GM23338 (cell line): Measurements from ENCODE around the gene FAM78B. TPM values are rescaled to one million over a fixed set of nuclear protein-coding genes. Genes with fewer than 3 reads are reported as not detected.

Experiments used
- ATAC-seq: fragments of 200-7000 bp; cut with Tn5 transposase; 3 replicates; pipeline ENCODE4 v1.9.1; 2020
- DNase-seq: peaks from one replicate; pipeline ENCODE4 v3.0.0-alpha.2; 2015; ENCODE audit warnings: low spot score
- H2AFZ ChIP-seq: fragments of 200-600 bp; sonication (generic); 2 replicates; pipeline ENCODE4 v1.8.0; 2016; ENCODE audit warnings: antibody characterized with exemption, mild to moderate bottlenecking, moderate library complexity
- H3F3A ChIP-seq: fragments of 200-600 bp; sonication (generic); replicated peaks from 2 replicates; pipeline ENCODE4 v1.8.0; 2017; ENCODE audit warnings: antibody characterized with exemption, mixed run types, low read depth
- H3K27ac ChIP-seq: fragments of 200-600 bp; sonication (generic); 2 replicates; pipeline ENCODE4 v1.6.1; 2016; ENCODE audit warnings: low read depth
- H3K27me3 ChIP-seq: fragments of 200-600 bp; sonication (generic); 2 replicates; pipeline ENCODE4 v1.8.0; 2016; ENCODE audit warnings: mild to moderate bottlenecking, mixed run types, moderate library complexity; ENCODE audit not compliant: insufficient read depth
- H3K36me3 ChIP-seq: fragments of 200-600 bp; sonication (generic); 2 replicates; pipeline ENCODE4 v1.8.0; 2016; ENCODE audit warnings: mild to moderate bottlenecking; ENCODE audit not compliant: insufficient read depth
- H3K4me1 ChIP-seq: fragments of 200-600 bp; sonication (generic); 2 replicates; pipeline ENCODE4 v1.8.0; 2016; ENCODE audit warnings: mild to moderate bottlenecking, moderate library complexity; ENCODE audit not compliant: insufficient read depth
- H3K4me2 ChIP-seq: fragments of 200-600 bp; sonication (generic); 2 replicates; pipeline ENCODE4 v1.7.1; 2017; ENCODE audit warnings: mixed run types
- H3K4me3 ChIP-seq: fragments of 200-600 bp; sonication (generic); 2 replicates; pipeline ENCODE4 v1.6.1; 2016; ENCODE audit warnings: mixed run types
- H3K79me2 ChIP-seq: fragments of 200-600 bp; sonication (generic); replicated peaks from 2 replicates; pipeline ENCODE4 v1.8.0; 2017; ENCODE audit warnings: mild to moderate bottlenecking; ENCODE audit not compliant: insufficient read depth
- H3K9me2 ChIP-seq: fragments of 200-600 bp; sonication (generic); 2 replicates; pipeline ENCODE4 v1.8.0; 2017; ENCODE audit not compliant: insufficient read depth
- H4K20me1 ChIP-seq: fragments of 200-600 bp; sonication (generic); replicated peaks from 2 replicates; pipeline ENCODE4 v1.8.0; 2017; ENCODE audit warnings: mild to moderate bottlenecking; ENCODE audit not compliant: insufficient read depth
- H3K27ac Mint-ChIP-seq: 2 replicates; pipeline ENCODE4 v1.8.0; 2020; ENCODE audit warnings: inconsistent platforms, mild to moderate bottlenecking, moderate library complexity, mixed read lengths
- H3K27me3 Mint-ChIP-seq: 3 replicates; pipeline ENCODE4 v1.8.0; 2022; ENCODE audit warnings: low read depth, mild to moderate bottlenecking, moderate library complexity, mixed read lengths, inconsistent platforms; ENCODE audit not compliant: insufficient read depth, poor library complexity
- H3K36me3 Mint-ChIP-seq: 3 replicates; pipeline ENCODE4 v1.8.0; 2021; ENCODE audit warnings: low read depth, mild to moderate bottlenecking, inconsistent platforms, moderate library complexity, mixed read lengths
- H3K4me1 Mint-ChIP-seq: 3 replicates; pipeline ENCODE4 v1.8.0; 2020; ENCODE audit warnings: mild to moderate bottlenecking, inconsistent platforms, mixed read lengths
- H3K4me3 Mint-ChIP-seq: 3 replicates; pipeline ENCODE4 v1.8.0; 2021; ENCODE audit warnings: moderate library complexity, mild to moderate bottlenecking, inconsistent platforms, mixed read lengths
- H3K9me3 Mint-ChIP-seq: 3 replicates; pipeline ENCODE4 v1.8.0; 2020; ENCODE audit warnings: moderate library complexity, mild to moderate bottlenecking, inconsistent platforms, mixed read lengths
- CREB1 ChIP-seq: fragments of 250-450 bp; sonication (Bioruptor Pico); IDR thresholded peaks from 2 replicates; pipeline ENCODE4 v1.5.0; 2020; ENCODE audit warnings: low read depth, mild to moderate bottlenecking, moderate library complexity
- EZH2 ChIP-seq: fragments of 200-600 bp; sonication (generic); IDR thresholded peaks from one replicate; pipeline ENCODE4 v1.8.0; 2017; ENCODE audit warnings: antibody characterized with exemption, mild to moderate bottlenecking, low read depth; ENCODE audit not compliant: unreplicated experiment
- EZH2phosphoT487 ChIP-seq: fragments of 200-600 bp; sonication (generic); IDR thresholded peaks from one replicate; pipeline ENCODE4 v1.8.1; 2018; ENCODE audit warnings: antibody characterized with exemption; ENCODE audit not compliant: unreplicated experiment
- NANOG ChIP-seq: IDR thresholded peaks from 2 replicates; pipeline ENCODE4 v1.6.1; 2016; ENCODE audit warnings: antibody characterized with exemption, borderline replicate concordance
- POLR2AphosphoS5 ChIP-seq: IDR thresholded peaks from 2 replicates; pipeline ENCODE4 v1.6.1; 2016; ENCODE audit warnings: antibody characterized with exemption, low read depth
- STAT1 ChIP-seq: IDR thresholded peaks from one replicate; pipeline ENCODE4 v1.6.1; 2016; ENCODE audit warnings: antibody characterized with exemption; ENCODE audit not compliant: unreplicated experiment
- ZNF114 ChIP-seq: fragments of 250-450 bp; sonication (Bioruptor Pico); IDR thresholded peaks from 2 replicates; pipeline ENCODE4 v1.5.0; 2020; ENCODE audit warnings: mild to moderate bottlenecking, moderate library complexity
- ZNF331 ChIP-seq: fragments of 250-450 bp; sonication (Bioruptor Pico); IDR thresholded peaks from 2 replicates; pipeline ENCODE4 v1.5.0; 2020; ENCODE audit warnings: low read depth, mild to moderate bottlenecking, moderate library complexity
- polyA plus RNA-seq: library from polyadenylated mRNA; unstranded; fragments of >200 nt; fragmentation: Nextera tagmentation; extraction: Ambion mirVana; gene quantifications from 2 replicates; pipeline ENCODE4 v1.2.1, GENCODE V29; 2016
- total RNA-seq: library from RNA; depleted of rRNA; stranded (reverse); fragments of >200 nt; shearing (Covaris generic); gene quantifications from 2 replicates; pipeline ENCODE4 v1.2.3, GENCODE V29; 2014
- TF ChIP-seq, protein P1 (sequence below): IDR thresholded peaks from one replicate; pipeline ENCODE4 v1.6.1; 2018; ENCODE audit warnings: antibody characterized with exemption; ENCODE audit not compliant: unreplicated experiment
- TF ChIP-seq, protein P2 (sequence below): IDR thresholded peaks from 2 replicates; pipeline ENCODE4 v1.6.1; 2016; ENCODE audit warnings: antibody characterized with exemption
- TF ChIP-seq, protein P3 (sequence below), 2 experiments: fragments of 200-600 bp in 1 of 2; sonication (generic) in 1 of 2; conservative IDR thresholded peaks; 2 replicates each; pipeline versions ENCODE4 v1.5.1 to v1.6.1; 2016 to 2017; ENCODE audit warnings: antibody characterized with exemption in 2 of 2, low read depth in 2 of 2, mild to moderate bottlenecking in 2 of 2, moderate library complexity in 1 of 2
- TF ChIP-seq, protein P4 (sequence below): fragments of 250-450 bp; sonication (Bioruptor Pico); IDR thresholded peaks from 2 replicates; pipeline ENCODE4 v1.5.0; 2020; ENCODE audit warnings: mild to moderate bottlenecking, moderate library complexity

Gene FAM78B
- total and polyA plus RNA-seq, 2 experiments from 2014 or later = 1.6 to 4.6 TPM

DNA sequence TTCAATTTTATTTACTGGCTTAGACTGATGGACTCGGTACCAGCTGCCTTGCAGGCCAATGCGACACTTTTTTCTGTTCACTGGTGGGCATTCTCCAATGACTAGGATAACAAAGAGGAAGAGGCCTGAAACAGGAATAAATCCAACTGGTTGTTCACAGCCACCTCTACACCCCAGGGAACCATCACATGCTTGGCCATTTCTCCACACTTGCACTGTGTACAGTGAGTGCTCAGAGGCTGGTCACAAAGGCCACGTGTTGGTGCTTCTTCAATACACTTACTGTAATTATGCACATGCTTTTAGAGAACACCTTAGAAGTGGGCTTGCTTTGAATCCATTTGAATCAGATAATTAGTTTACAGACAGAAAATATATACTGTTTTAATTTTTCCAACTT lies 113.4 kb downstream of the FAM78B start (continued):
- TF ChIP-seq, protein P1, sequence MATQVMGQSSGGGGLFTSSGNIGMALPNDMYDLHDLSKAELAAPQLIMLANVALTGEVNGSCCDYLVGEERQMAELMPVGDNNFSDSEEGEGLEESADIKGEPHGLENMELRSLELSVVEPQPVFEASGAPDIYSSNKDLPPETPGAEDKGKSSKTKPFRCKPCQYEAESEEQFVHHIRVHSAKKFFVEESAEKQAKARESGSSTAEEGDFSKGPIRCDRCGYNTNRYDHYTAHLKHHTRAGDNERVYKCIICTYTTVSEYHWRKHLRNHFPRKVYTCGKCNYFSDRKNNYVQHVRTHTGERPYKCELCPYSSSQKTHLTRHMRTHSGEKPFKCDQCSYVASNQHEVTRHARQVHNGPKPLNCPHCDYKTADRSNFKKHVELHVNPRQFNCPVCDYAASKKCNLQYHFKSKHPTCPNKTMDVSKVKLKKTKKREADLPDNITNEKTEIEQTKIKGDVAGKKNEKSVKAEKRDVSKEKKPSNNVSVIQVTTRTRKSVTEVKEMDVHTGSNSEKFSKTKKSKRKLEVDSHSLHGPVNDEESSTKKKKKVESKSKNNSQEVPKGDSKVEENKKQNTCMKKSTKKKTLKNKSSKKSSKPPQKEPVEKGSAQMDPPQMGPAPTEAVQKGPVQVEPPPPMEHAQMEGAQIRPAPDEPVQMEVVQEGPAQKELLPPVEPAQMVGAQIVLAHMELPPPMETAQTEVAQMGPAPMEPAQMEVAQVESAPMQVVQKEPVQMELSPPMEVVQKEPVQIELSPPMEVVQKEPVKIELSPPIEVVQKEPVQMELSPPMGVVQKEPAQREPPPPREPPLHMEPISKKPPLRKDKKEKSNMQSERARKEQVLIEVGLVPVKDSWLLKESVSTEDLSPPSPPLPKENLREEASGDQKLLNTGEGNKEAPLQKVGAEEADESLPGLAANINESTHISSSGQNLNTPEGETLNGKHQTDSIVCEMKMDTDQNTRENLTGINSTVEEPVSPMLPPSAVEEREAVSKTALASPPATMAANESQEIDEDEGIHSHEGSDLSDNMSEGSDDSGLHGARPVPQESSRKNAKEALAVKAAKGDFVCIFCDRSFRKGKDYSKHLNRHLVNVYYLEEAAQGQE = no peak
- no peak for TF ChIP-seq ZNF114 (CRISPR knock-in tag)
- no peak for TF ChIP-seq ZNF331 (CRISPR knock-in tag)
- TF ChIP-seq, protein P2, sequence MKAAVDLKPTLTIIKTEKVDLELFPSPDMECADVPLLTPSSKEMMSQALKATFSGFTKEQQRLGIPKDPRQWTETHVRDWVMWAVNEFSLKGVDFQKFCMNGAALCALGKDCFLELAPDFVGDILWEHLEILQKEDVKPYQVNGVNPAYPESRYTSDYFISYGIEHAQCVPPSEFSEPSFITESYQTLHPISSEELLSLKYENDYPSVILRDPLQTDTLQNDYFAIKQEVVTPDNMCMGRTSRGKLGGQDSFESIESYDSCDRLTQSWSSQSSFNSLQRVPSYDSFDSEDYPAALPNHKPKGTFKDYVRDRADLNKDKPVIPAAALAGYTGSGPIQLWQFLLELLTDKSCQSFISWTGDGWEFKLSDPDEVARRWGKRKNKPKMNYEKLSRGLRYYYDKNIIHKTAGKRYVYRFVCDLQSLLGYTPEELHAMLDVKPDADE = no peak
- no peak for TF ChIP-seq POLR2AphosphoS5
- no peak for TF ChIP-seq NANOG
- TF ChIP-seq, protein P3, sequence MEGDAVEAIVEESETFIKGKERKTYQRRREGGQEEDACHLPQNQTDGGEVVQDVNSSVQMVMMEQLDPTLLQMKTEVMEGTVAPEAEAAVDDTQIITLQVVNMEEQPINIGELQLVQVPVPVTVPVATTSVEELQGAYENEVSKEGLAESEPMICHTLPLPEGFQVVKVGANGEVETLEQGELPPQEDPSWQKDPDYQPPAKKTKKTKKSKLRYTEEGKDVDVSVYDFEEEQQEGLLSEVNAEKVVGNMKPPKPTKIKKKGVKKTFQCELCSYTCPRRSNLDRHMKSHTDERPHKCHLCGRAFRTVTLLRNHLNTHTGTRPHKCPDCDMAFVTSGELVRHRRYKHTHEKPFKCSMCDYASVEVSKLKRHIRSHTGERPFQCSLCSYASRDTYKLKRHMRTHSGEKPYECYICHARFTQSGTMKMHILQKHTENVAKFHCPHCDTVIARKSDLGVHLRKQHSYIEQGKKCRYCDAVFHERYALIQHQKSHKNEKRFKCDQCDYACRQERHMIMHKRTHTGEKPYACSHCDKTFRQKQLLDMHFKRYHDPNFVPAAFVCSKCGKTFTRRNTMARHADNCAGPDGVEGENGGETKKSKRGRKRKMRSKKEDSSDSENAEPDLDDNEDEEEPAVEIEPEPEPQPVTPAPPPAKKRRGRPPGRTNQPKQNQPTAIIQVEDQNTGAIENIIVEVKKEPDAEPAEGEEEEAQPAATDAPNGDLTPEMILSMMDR (conservative IDR thresholded peaks at IDR 0.05; ENCODE audit: low read depth in 2 of 2) = no peak
- no peak for TF ChIP-seq EZH2
- TF ChIP-seq CREB1 = no peak

DNA sequence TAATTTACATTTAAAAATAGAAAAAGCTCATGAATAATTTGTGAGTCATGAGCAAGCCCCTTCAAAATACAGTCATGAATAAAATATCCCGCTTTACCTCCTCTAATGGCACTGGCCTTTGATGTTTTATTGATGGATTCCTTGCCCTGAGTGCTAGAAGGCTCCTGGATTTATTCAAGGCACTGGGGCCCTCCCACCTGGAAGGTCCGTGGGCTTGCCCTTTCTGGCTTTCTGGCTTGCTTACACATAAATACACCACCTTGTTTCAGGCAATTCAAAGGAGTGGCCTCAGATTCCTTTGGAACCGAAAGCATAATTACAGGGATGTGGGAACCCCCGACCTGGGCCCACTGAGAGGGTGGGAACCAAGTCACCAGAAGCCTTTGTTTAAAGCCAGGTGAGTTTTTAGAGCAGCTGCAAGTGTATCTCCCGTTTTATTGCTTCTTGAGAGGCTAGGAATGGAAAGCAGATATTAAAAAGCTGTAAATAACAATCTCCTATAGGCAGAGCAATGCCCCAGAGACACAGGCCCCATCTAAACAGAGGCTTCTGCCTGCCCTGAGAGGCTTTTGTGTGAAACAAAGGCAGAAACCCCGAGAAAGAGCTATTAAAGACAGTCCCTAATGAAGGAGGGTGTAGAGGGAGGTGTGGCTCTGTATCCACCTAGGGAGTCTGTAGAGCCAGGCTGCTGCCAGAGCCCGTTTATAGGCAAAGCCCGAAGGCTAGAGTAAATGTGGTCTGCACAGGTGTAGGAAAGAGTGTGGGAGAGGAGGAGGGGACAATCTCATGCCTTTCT lies 126.4 kb downstream of the FAM78B start:
- no peaks in the 10 kb centered on the region for H3K36me3 ChIP-seq
- peaks cover 4% of the 10 kb centered on the region; the same call in 1 of the 2 replicates for H3K9me2 ChIP-seq
- H3K4me2 ChIP-seq = no peak overlapping the region
- H3K27ac ChIP-seq = no peak overlapping the region
- no peaks in the 10 kb centered on the region for H3K79me2 ChIP-seq
- H3K4me1 ChIP-seq = peaks cover 8% of the 10 kb centered on the region
- Mint-ChIP-seq H3K9me3 (no peaks in the 10 kb centered on the region), H3K4me1 (peaks cover 10% of the 10 kb centered on the region), H3K4me3 (no peak overlapping the region), H3K27me3 (peaks cover 4% of the 10 kb centered on the region), H3K27ac (no peak overlapping the region), H3K36me3 (no peaks in the 10 kb centered on the region)
- H4K20me1 ChIP-seq = no peaks in the 10 kb centered on the region
- H3K27me3 ChIP-seq = no peaks in the 10 kb centered on the region
- H3F3A ChIP-seq = no peaks in the 10 kb centered on the region
- peak; percentile 90 for ATAC-seq
- DNase-seq = peak; percentile 18
- H3K4me3 ChIP-seq = no peak overlapping the region
- H2AFZ ChIP-seq = peak overlapping the region; percentile 72
- TF ChIP-seq EZH2phosphoT487 (no peak), NANOG (no peak), ZNF114 (CRISPR knock-in tag) (no peak), STAT1 (no peak)
- TF ChIP-seq, protein P4, sequence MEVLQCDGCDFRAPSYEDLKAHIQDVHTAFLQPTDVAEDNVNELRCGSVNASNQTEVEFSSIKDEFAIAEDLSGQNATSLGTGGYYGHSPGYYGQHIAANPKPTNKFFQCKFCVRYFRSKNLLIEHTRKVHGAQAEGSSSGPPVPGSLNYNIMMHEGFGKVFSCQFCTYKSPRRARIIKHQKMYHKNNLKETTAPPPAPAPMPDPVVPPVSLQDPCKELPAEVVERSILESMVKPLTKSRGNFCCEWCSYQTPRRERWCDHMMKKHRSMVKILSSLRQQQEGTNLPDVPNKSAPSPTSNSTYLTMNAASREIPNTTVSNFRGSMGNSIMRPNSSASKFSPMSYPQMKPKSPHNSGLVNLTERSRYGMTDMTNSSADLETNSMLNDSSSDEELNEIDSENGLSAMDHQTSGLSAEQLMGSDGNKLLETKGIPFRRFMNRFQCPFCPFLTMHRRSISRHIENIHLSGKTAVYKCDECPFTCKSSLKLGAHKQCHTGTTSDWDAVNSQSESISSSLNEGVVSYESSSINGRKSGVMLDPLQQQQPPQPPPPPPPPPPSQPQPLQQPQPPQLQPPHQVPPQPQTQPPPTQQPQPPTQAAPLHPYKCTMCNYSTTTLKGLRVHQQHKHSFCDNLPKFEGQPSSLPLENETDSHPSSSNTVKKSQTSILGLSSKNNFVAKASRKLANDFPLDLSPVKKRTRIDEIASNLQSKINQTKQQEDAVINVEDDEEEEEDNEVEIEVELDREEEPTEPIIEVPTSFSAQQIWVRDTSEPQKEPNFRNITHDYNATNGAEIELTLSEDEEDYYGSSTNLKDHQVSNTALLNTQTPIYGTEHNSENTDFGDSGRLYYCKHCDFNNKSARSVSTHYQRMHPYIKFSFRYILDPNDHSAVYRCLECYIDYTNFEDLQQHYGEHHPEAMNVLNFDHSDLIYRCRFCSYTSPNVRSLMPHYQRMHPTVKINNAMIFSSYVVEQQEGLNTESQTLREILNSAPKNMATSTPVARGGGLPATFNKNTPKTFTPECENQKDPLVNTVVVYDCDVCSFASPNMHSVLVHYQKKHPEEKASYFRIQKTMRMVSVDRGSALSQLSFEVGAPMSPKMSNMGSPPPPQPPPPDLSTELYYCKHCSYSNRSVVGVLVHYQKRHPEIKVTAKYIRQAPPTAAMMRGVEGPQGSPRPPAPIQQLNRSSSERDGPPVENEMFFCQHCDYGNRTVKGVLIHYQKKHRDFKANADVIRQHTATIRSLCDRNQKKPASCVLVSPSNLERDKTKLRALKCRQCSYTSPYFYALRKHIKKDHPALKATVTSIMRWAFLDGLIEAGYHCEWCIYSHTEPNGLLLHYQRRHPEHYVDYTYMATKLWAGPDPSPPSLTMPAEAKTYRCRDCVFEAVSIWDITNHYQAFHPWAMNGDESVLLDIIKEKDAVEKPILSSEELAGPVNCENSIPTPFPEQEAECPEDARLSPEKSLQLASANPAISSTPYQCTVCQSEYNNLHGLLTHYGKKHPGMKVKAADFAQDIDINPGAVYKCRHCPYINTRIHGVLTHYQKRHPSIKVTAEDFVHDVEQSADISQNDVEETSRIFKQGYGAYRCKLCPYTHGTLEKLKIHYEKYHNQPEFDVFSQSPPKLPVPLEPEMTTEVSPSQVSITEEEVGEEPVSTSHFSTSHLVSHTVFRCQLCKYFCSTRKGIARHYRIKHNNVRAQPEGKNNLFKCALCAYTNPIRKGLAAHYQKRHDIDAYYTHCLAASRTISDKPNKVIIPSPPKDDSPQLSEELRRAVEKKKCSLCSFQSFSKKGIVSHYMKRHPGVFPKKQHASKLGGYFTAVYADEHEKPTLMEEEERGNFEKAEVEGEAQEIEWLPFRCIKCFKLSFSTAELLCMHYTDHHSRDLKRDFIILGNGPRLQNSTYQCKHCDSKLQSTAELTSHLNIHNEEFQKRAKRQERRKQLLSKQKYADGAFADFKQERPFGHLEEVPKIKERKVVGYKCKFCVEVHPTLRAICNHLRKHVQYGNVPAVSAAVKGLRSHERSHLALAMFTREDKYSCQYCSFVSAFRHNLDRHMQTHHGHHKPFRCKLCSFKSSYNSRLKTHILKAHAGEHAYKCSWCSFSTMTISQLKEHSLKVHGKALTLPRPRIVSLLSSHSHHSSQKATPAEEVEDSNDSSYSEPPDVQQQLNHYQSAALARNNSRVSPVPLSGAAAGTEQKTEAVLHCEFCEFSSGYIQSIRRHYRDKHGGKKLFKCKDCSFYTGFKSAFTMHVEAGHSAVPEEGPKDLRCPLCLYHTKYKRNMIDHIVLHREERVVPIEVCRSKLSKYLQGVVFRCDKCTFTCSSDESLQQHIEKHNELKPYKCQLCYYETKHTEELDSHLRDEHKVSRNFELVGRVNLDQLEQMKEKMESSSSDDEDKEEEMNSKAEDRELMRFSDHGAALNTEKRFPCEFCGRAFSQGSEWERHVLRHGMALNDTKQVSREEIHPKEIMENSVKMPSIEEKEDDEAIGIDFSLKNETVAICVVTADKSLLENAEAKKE (CRISPR knock-in tag) = no peak
